SIG-M5 treated with dmso at 0.1 percent for 504 hours (cell line): ENCODE results near the gene MLLT11.

Source experiments
- DNase-seq: peaks from one replicate; lab custom pipeline; 2025; ENCODE audit not compliant: unreplicated experiment; lab: John Stamatoyannopoulos, UW

Gene MLLT11

GRCh38 chr1:151060007-151060656, at the start of gene MLLT11:
Gene MLLT11, plus strand, starts transcription at chr1:151060397. Its CDS starts 6,828 bp downstream, at chr1:151067225.
- DNase-seq = no peak

GRCh38 chr1:151011154-151011850, 48.9 kb upstream of the MLLT11 start:
- no peak for DNase-seq

- no peak for DNase-seq
Measured at GRCh38 chr1:151012684-151013471, 47.3 kb upstream of the MLLT11 start.

- DNase-seq = no peak
Measured at GRCh38 chr1:151013518-151013917, 46.7 kb upstream of the MLLT11 start.

GRCh38 chr1:151024540-151025146, 35.6 kb upstream of the MLLT11 start:
- DNase-seq = peak; percentile 80

- no peak for DNase-seq
Measured at GRCh38 chr1:151026460-151026859, 33.7 kb upstream of the MLLT11 start.

- DNase-seq = no peak
Measured at GRCh38 chr1:151032164-151032563, 28.0 kb upstream of the MLLT11 start.

GRCh38 chr1:151035167-151035566, 25.0 kb upstream of the MLLT11 start:
- no peak for DNase-seq

GRCh38 chr1:151036356-151036755, 23.8 kb upstream of the MLLT11 start, which contains the start of gene BNIPL:
Gene BNIPL, plus strand, starts transcription at chr1:151036586. Its CDS starts 140 bp downstream, at chr1:151036726.
- DNase-seq = peak; percentile 57

- DNase-seq = no peak
Measured at GRCh38 chr1:151037032-151037431, 23.2 kb upstream of the MLLT11 start.

GRCh38 chr1:151039521-151039920, 20.7 kb upstream of the MLLT11 start:
- no peak for DNase-seq

- no peak for DNase-seq
Measured at GRCh38 chr1:151043163-151043562, 17.0 kb upstream of the MLLT11 start.

GRCh38 chr1:151047591-151047924, 12.6 kb upstream of the MLLT11 start, which contains the start of gene C1orf56:
Gene C1orf56, plus strand, starts transcription at chr1:151047751. Its CDS starts 97 bp downstream, at chr1:151047848.
- DNase-seq = peak; percentile 34

GRCh38 chr1:151047925-151048644, 12.1 kb upstream of the MLLT11 start:
- peak; percentile 78 for DNase-seq

- DNase-seq = no peak
Measured at GRCh38 chr1:151048645-151049032, 11.6 kb upstream of the MLLT11 start.

GRCh38 chr1:151049458-151049857, 10.7 kb upstream of the MLLT11 start:
- DNase-seq = no peak

GRCh38 chr1:151050051-151050688, 10.0 kb upstream of the MLLT11 start:
- no peak for DNase-seq

GRCh38 chr1:151051356-151052009, 8.7 kb upstream of the MLLT11 start:
- no peak for DNase-seq

GRCh38 chr1:151054971-151055547, 5.1 kb upstream of the MLLT11 start:
- no peak for DNase-seq
